Natural killer cell (primary cell): Measurements from ENCODE around the gene C4orf36. TPM values are rescaled to one million over a fixed set of nuclear protein-coding genes. Genes with fewer than 3 reads are reported as not detected.

ENCODE experiments used
- ATAC-seq, 3 donors: fragments of 150-1000 bp in 2 of 3; fragments of 200-7000 bp in 1 of 3; cut with Tn5 transposase; 1 replicate in 1 of 3; 2 replicates in 2 of 3; pipeline ENCODE4 v1.10.0; 2021; ENCODE audit warnings: mild to moderate bottlenecking in 2 of 3, moderate library complexity in 2 of 3
- DNase-seq, 2 donors: peaks; one replicate each; pipeline versions ENCODE4 v3.0.0 to v3.0.0-alpha.2; 2013 to 2021; ENCODE audit warnings: mixed read lengths in 1 of 2
- H3K27ac ChIP-seq: one replicate; pipeline ENCODE4 v1.5.1; 2013; ENCODE audit warnings: mild to moderate bottlenecking, low read length
- H3K27me3 ChIP-seq: one replicate; pipeline ENCODE4 v1.6.1; 2013; ENCODE audit warnings: low read length; ENCODE audit not compliant: control insufficient read depth, insufficient read depth
- H3K36me3 ChIP-seq: one replicate; pipeline ENCODE4 v1.6.1; 2013; ENCODE audit warnings: low read length; ENCODE audit not compliant: control insufficient read depth, insufficient read depth
- H3K4me1 ChIP-seq: one replicate; pipeline ENCODE4 v1.6.1; 2013; ENCODE audit warnings: low read length; ENCODE audit not compliant: control insufficient read depth, insufficient read depth
- H3K4me3 ChIP-seq: one replicate; pipeline ENCODE4 v1.5.1; 2013; ENCODE audit warnings: low read length
- H3K9me3 ChIP-seq: one replicate; pipeline ENCODE4 v1.6.1; 2013; ENCODE audit warnings: low read length; ENCODE audit not compliant: control insufficient read depth, insufficient read depth
- H3K27ac Mint-ChIP-seq, 2 donors: one replicate each; pipeline ENCODE4 v1.8.0; 2022; ENCODE audit warnings: mild to moderate bottlenecking in 2 of 2, mixed read lengths in 2 of 2, moderate library complexity in 1 of 2
- H3K27me3 Mint-ChIP-seq, 2 donors: one replicate each; pipeline ENCODE4 v1.8.0; 2022; ENCODE audit warnings: low read depth in 2 of 2, mixed read lengths in 2 of 2
- H3K36me3 Mint-ChIP-seq: one replicate; pipeline ENCODE4 v1.8.0; 2022; ENCODE audit warnings: mixed read lengths
- H3K4me1 Mint-ChIP-seq, 2 donors: one replicate each; pipeline ENCODE4 v1.8.0; 2022; ENCODE audit warnings: mixed read lengths in 2 of 2
- H3K4me3 Mint-ChIP-seq: one replicate; pipeline ENCODE4 v1.8.0; 2022; ENCODE audit warnings: mild to moderate bottlenecking, moderate library complexity, mixed read lengths
- H3K9me3 Mint-ChIP-seq, 2 donors: one replicate each; pipeline ENCODE4 v1.8.0; 2022; ENCODE audit warnings: mixed read lengths in 2 of 2
- CTCF ChIP-seq: fragments of 200-600 bp; IDR thresholded peaks from one replicate; pipeline ENCODE4 v1.8.0; 2022; ENCODE audit warnings: antibody characterized with exemption
- whole genome bisulfite sequencing: methylation state at CpG from one replicate; pipeline ENCODE4 v1.1.7; 2013; ENCODE audit warnings: missing lambda C conversion rate; ENCODE audit not compliant: insufficient coverage; 5-methylcytosine and 5-hydroxymethylcytosine counted together
- intact Hi-C: fragments of 100-400 bp; cut with micrococcal nuclease; formaldehyde crosslinking; loops from one replicate; pipeline ENCODE4 v1.14.2; 2022
- total RNA-seq, 4 donors: library from RNA; stranded (reverse); fragments of 120-200 nt in 1 of 4; gene quantifications; one replicate each; pipeline versions ENCODE4 v1.2.3 to v1.2.4, GENCODE V29; 2013 to 2022

C4orf36 gene
- total RNA-seq = not detected
- total RNA-seq (2013) = 0.07 TPM

GRCh38 chr4:86891762-86892635, at the start of gene C4orf36:
C4orf36 (minus strand) TSS chr4:86892422; CDS start chr4:86891520, 902 bp downstream.
- Histone ChIP-seq H3K27me3 (no peaks in the 10 kb centered on the region), H3K36me3 (no peaks in the 10 kb centered on the region), H3K4me3 (no peak within 1 kb of the TSS), H3K4me1 (peaks cover 8% of the 10 kb centered on the region), H3K27ac (no peak within 1 kb of the TSS), H3K9me3 (no peaks in the 10 kb centered on the region)
- ATAC-seq = peak in 2 of 3 donors; percentile 33 to 56
- 1% methylated on average over 84 of the region's 84 CpGs for WGBS
- intact Hi-C loops = loop anchor here (10.0 kb wide), 1 partner anchor 1807 kb away; no protein-coding TSS in a partner anchor
- peak in 1 of 2 donors; percentile 44 for DNase-seq
- H3K9me3 Mint-ChIP-seq = no peaks in the 10 kb centered on the region
- TF ChIP-seq CTCF = no peak
- no peaks in the 10 kb centered on the region for H3K36me3 Mint-ChIP-seq
- peaks cover 22 to 28% of the 10 kb centered on the region in 2 donors for H3K27me3 Mint-ChIP-seq
- H3K4me3 Mint-ChIP-seq = peak within 1 kb of the TSS; percentile 75
- H3K27ac Mint-ChIP-seq = no peak within 1 kb of the TSS
- H3K4me1 Mint-ChIP-seq = peaks cover 0 to 4% of the 10 kb centered on the region in 2 donors

- peaks cover 42% of the 10 kb centered on the region for H3K4me1 ChIP-seq
- H3K27me3 ChIP-seq = no peaks in the 10 kb centered on the region
These were observed 48.8 kb upstream of the C4orf36 start for GRCh38 chr4:86940920-86941460.

GRCh38 chr4:86939729-86940575, 47.7 kb upstream of the C4orf36 start:
- Histone ChIP-seq H3K36me3 (no peaks in the 10 kb centered on the region), H3K27ac (peak overlapping the region; percentile 57), H3K4me1 (peaks cover 38% of the 10 kb centered on the region), H3K4me3 (no peak overlapping the region), H3K9me3 (no peaks in the 10 kb centered on the region), H3K27me3 (no peaks in the 10 kb centered on the region)
- ATAC-seq (peak; percentile 14 to 21 (median 14)), DNase-seq (peak in 1 of 2 donors; percentile 42)
- Mint-ChIP-seq H3K36me3 (no peaks in the 10 kb centered on the region), H3K4me3 (peak overlapping the region; percentile 70), H3K9me3 (no peaks in the 10 kb centered on the region), H3K27ac (peak overlapping the region; percentile 84 to 90), H3K4me1 (peaks cover 41 to 63% of the 10 kb centered on the region in 2 donors), H3K27me3 (no peaks in the 10 kb centered on the region)
- TF ChIP-seq CTCF = no peak
- WGBS = 43% methylated on average over 8 of the region's 8 CpGs
- intact Hi-C loops = loop anchor here (1.0 to 10.0 kb wide), 6 partner anchors 21 to 1885 kb away; partner anchors contain the start of genes HERC3 and KLHL8

More at GRCh38 chr4:86940920-86941460, 48.8 kb upstream of the C4orf36 start:
- H3K4me3 ChIP-seq = no peak overlapping the region
- Mint-ChIP-seq H3K36me3 (no peaks in the 10 kb centered on the region), H3K9me3 (no peaks in the 10 kb centered on the region), H3K27ac (peak overlapping the region in 1 of 2 donors; percentile 90), H3K27me3 (no peaks in the 10 kb centered on the region), H3K4me1 (peaks cover 36 to 67% of the 10 kb centered on the region in 2 donors), H3K4me3 (no peak overlapping the region)
- intact Hi-C loops = no loop called here
- DNase-seq (no peak), ATAC-seq (no peak)
- WGBS = 93% methylated on average over 15 of the region's 15 CpGs
- no peaks in the 10 kb centered on the region for H3K36me3 ChIP-seq
- H3K9me3 ChIP-seq = no peaks in the 10 kb centered on the region
- no peak for TF ChIP-seq CTCF
- H3K27ac ChIP-seq = no peak overlapping the region
